Measurements from ENCODE around the gene AOC3. TPM values are rescaled to one million over a fixed set of nuclear protein-coding genes. Genes with fewer than 3 reads are reported as not detected.

AOC3 gene
- total and polyA plus RNA-seq, 2 of the 13 experiments (the other 11 are each of a cell fraction or from before 2014, with no cell fraction given): 8.7 to 51.7 TPM

- TF ChIP-seq, protein P1, sequence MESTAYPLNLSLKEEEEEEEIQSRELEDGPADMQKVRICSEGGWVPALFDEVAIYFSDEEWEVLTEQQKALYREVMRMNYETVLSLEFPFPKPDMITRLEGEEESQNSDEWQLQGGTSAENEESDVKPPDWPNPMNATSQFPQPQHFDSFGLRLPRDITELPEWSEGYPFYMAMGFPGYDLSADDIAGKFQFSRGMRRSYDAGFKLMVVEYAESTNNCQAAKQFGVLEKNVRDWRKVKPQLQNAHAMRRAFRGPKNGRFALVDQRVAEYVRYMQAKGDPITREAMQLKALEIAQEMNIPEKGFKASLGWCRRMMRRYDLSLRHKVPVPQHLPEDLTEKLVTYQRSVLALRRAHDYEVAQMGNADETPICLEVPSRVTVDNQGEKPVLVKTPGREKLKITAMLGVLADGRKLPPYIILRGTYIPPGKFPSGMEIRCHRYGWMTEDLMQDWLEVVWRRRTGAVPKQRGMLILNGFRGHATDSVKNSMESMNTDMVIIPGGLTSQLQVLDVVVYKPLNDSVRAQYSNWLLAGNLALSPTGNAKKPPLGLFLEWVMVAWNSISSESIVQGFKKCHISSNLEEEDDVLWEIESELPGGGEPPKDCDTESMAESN (CRISPR knock-in tag; conservative IDR thresholded peaks at IDR 0.05): peak; percentile 87; the same call in 1 of the 2 replicates
- no peak for TF ChIP-seq ZBTB1 (CRISPR knock-in tag; IDR thresholded peaks at IDR 0.05; ENCODE audit: borderline replicate concordance)
- peak; percentile 98 for TF ChIP-seq ZFP91 (CRISPR knock-in tag; IDR thresholded peaks at IDR 0.05; ENCODE audit: borderline replicate concordance)
- peak; percentile 99 for TF ChIP-seq GABPB1 (CRISPR knock-in tag; IDR thresholded peaks at IDR 0.05)
- TF ChIP-seq CREB3 (CRISPR knock-in tag; IDR thresholded peaks at IDR 0.05): peak; percentile 49; the same call in 1 of the 2 replicates
- TF ChIP-seq KDM1A (CRISPR knock-in tag; IDR thresholded peaks at IDR 0.05): no peak
- no peak; the same call in 1 of the 2 replicates for TF ChIP-seq XBP1 (CRISPR knock-in tag; IDR thresholded peaks at IDR 0.05)
- TF ChIP-seq, protein P2, sequence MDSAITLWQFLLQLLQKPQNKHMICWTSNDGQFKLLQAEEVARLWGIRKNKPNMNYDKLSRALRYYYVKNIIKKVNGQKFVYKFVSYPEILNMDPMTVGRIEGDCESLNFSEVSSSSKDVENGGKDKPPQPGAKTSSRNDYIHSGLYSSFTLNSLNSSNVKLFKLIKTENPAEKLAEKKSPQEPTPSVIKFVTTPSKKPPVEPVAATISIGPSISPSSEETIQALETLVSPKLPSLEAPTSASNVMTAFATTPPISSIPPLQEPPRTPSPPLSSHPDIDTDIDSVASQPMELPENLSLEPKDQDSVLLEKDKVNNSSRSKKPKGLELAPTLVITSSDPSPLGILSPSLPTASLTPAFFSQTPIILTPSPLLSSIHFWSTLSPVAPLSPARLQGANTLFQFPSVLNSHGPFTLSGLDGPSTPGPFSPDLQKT (CRISPR knock-in tag; IDR thresholded peaks at IDR 0.05; ENCODE audit: borderline replicate concordance): no peak
- TF ChIP-seq SRF (IDR thresholded peaks at IDR 0.05; ENCODE audit: low read depth, low read length): peak; percentile 70; the same call in 1 of the 2 replicates
- peak; percentile 93; the same call in 1 of the 2 replicates for TF ChIP-seq MZF1 (CRISPR knock-in tag; IDR thresholded peaks at IDR 0.05; ENCODE audit: borderline replicate concordance)
- TF ChIP-seq PREB (CRISPR knock-in tag; IDR thresholded peaks at IDR 0.05): 0 out of 2 replicates have a peak, but pooled peaks have one; percentile 44
- TF ChIP-seq, protein P3, sequence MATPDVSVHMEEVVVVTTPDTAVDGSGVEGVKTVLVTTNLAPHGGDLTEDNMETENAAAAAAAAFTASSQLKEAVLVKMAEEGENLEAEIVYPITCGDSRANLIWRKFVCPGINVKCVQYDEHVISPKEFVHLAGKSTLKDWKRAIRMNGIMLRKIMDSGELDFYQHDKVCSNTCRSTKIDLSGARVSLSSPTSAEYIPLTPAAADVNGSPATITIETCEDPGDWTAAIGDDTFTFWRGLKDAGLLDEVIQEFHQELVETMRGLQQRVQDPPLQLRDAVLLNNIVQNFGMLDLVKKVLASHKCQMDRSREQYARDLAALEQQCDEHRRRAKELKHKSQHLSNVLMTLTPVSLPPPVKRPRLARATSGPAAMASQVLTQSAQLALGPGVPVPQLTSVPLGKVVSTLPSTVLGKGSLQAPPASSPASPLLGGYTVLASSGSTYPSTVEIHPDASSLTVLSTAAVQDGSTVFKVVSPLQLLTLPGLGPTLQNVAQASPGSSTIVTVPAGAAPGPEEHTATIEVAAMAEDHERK (CRISPR knock-in tag; IDR thresholded peaks at IDR 0.05; ENCODE audit: low read depth): peak; percentile 66
- no peak for TF ChIP-seq NCOA5 (CRISPR knock-in tag; IDR thresholded peaks at IDR 0.05)
- TF ChIP-seq ZNF451 (CRISPR knock-in tag; IDR thresholded peaks at IDR 0.05): peak; percentile 93
- peak; percentile 85; the same call in 1 of the 2 replicates for TF ChIP-seq PAX8 (CRISPR knock-in tag; IDR thresholded peaks at IDR 0.05; ENCODE audit: borderline replicate concordance)
- TF ChIP-seq SIN3A (IDR thresholded peaks at IDR 0.05; ENCODE audit: borderline replicate concordance, low read depth, low read length): peak; percentile 66
- TF ChIP-seq YEATS2 (CRISPR knock-in tag; IDR thresholded peaks at IDR 0.05; ENCODE audit: borderline replicate concordance): peak; percentile 96
- 0 out of 2 replicates have a peak, but pooled peaks have one; percentile 22 for TF ChIP-seq FIP1L1 (IDR thresholded peaks at IDR 0.05; ENCODE audit: borderline replicate concordance, insufficient read depth, low read depth, low read length)
- 0 out of 2 replicates have a peak, but pooled peaks have one; percentile 49 for TF ChIP-seq SIX1 (CRISPR knock-in tag; IDR thresholded peaks at IDR 0.05; ENCODE audit: borderline replicate concordance)
Measured at GRCh38 chr17:42832934-42833766, 17.8 kb upstream of the AOC3 start, which contains the start of gene PSME3 (continued).

Measured in HepG2 (cell line).